Esophagus (tissue), 2 donors: Measurements from ENCODE around the gene MOB4. TPM values are rescaled to one million over a fixed set of nuclear protein-coding genes. Genes with fewer than 3 reads are reported as not detected.
A peak's percentile ranks its signal among the peaks of the same experiment; 100 is the strongest.
"Not testable (repeated sequence)": the region's sequence is repeated elsewhere in the genome, so short reads cannot be mapped to it uniquely, and the experiment has no call there.

Source experiments
- H3K27ac ChIP-seq, 2 donors: one replicate each; pipeline ENCODE4 v1.5.1; 2013; ENCODE audit warnings: low read depth in 2 of 2, mild to moderate bottlenecking in 2 of 2, inconsistent platforms in 1 of 2, low read length in 1 of 2, moderate library complexity in 1 of 2
- H3K27me3 ChIP-seq, 2 donors: one replicate each; pipeline ENCODE4 v1.6.1; 2013; ENCODE audit warnings: low read length in 2 of 2, control low read depth in 1 of 2, mild to moderate bottlenecking in 1 of 2; ENCODE audit not compliant: insufficient read depth in 2 of 2, control insufficient read depth in 1 of 2
- H3K36me3 ChIP-seq, 2 donors: one replicate each; pipeline ENCODE4 v1.6.1; 2013; ENCODE audit warnings: low read length in 1 of 2; ENCODE audit not compliant: control insufficient read depth in 2 of 2, insufficient read depth in 2 of 2
- H3K4me1 ChIP-seq, 2 donors: one replicate each; pipeline ENCODE4 v1.6.1; 2013; ENCODE audit warnings: low read length in 1 of 2; ENCODE audit not compliant: control insufficient read depth in 2 of 2, insufficient read depth in 2 of 2
- H3K4me3 ChIP-seq, 2 donors: one replicate each; pipeline ENCODE4 v1.5.1; 2013; ENCODE audit warnings: low read length in 2 of 2, mild to moderate bottlenecking in 2 of 2, low read depth in 1 of 2, moderate library complexity in 1 of 2
- H3K9me3 ChIP-seq, 2 donors: one replicate each; pipeline ENCODE4 v1.6.1; 2013; ENCODE audit warnings: mild to moderate bottlenecking in 2 of 2, low read depth in 1 of 2, low read length in 1 of 2, moderate library complexity in 1 of 2; ENCODE audit not compliant: control insufficient read depth in 2 of 2, insufficient read depth in 1 of 2
- WGBS, 2 donors: extraction: QIAGEN DNeasy Blood & Tissue Kit; methylation state at CpG; one replicate each; pipeline ENCODE4 v1.1.7; 2013; 5-methylcytosine and 5-hydroxymethylcytosine counted together
- polyA plus RNA-seq, 2 donors: library from polyadenylated mRNA; stranded (reverse); fragments of 200-250 nt; gene quantifications; one replicate each; pipeline ENCODE4 v1.2.3, GENCODE V29; 2013
- donor health status: healthy with polysubstance abuse.
- donor health status: Bipolar disorder and iron deficiency.

The MOB4 gene
- polyA plus RNA-seq, 2 donors: 26.4 to 33.2 TPM

- Histone ChIP-seq H3K27ac (no peak overlapping the region), H3K36me3 (no peaks in the 10 kb centered on the region)
These were observed 60.8 kb downstream of the MOB4 start for GRCh38 chr2:197576631-197577030.

GRCh38 chr2:197577446-197577845 lies 61.6 kb downstream of the MOB4 start:
- no peak overlapping the region for H3K27ac ChIP-seq
- H3K4me3 ChIP-seq: no peak overlapping the region
- H3K4me1 ChIP-seq: no peaks in the 10 kb centered on the region
- WGBS, 2 donors: 80 to 93% methylated on average over 4 of the region's 4 CpGs
- no peaks in the 10 kb centered on the region for H3K27me3 ChIP-seq
- no peaks in the 10 kb centered on the region for H3K9me3 ChIP-seq
- H3K36me3 ChIP-seq: no peaks in the 10 kb centered on the region

More at GRCh38 chr2:197576631-197577030, 60.8 kb downstream of the MOB4 start:
- peaks cover 0 to 2% of the 10 kb centered on the region in 2 donors for H3K4me1 ChIP-seq
- H3K4me3 ChIP-seq: no peak overlapping the region
- H3K27me3 ChIP-seq: no peaks in the 10 kb centered on the region
- 22 to 27% methylated on average over 3 of the region's 3 CpGs for WGBS, 2 donors
- H3K9me3 ChIP-seq: no peaks in the 10 kb centered on the region

- not testable (repeated sequence) for H3K4me1 ChIP-seq, H3K27ac ChIP-seq, H3K27me3 ChIP-seq, H3K9me3 ChIP-seq, H3K36me3 ChIP-seq, H3K4me3 ChIP-seq
- 83% methylated on average over 2 of the region's 2 CpGs for WGBS, 2 donors
These were observed 62.4 kb downstream of the MOB4 start for GRCh38 chr2:197578294-197578693.

- not testable (repeated sequence) for H3K9me3 ChIP-seq, H3K4me3 ChIP-seq, H3K27ac ChIP-seq, H3K36me3 ChIP-seq, H3K4me1 ChIP-seq, H3K27me3 ChIP-seq
- WGBS, 2 donors: 85 to 93% methylated on average over 3 of the region's 3 CpGs
These were observed 64.3 kb downstream of the MOB4 start for GRCh38 chr2:197580166-197580565.

GRCh38 chr2:197587255-197587654 lies 71.4 kb downstream of the MOB4 start:
- not testable (repeated sequence) for H3K4me3 ChIP-seq, H3K9me3 ChIP-seq, H3K36me3 ChIP-seq, H3K27ac ChIP-seq, H3K4me1 ChIP-seq, H3K27me3 ChIP-seq
- 82 to 85% methylated on average over 7 of the region's 7 CpGs for WGBS, 2 donors

GRCh38 chr2:197591339-197592072 lies 75.6 kb downstream of the MOB4 start:
- no peak overlapping the region for H3K27ac ChIP-seq
- H3K27me3 ChIP-seq: no peaks in the 10 kb centered on the region
- H3K36me3 ChIP-seq: no peaks in the 10 kb centered on the region
- 81 to 89% methylated on average over 28 to 32 of the region's 32 CpGs for WGBS, 2 donors
- no peak overlapping the region for H3K4me3 ChIP-seq
- peaks cover 3 to 6% of the 10 kb centered on the region in 2 donors for H3K4me1 ChIP-seq
- H3K9me3 ChIP-seq: peaks cover 0 to 2% of the 10 kb centered on the region in 2 donors

GRCh38 chr2:197596766-197597165 lies 80.9 kb downstream of the MOB4 start:
- Histone ChIP-seq H3K36me3 (no peaks in the 10 kb centered on the region), H3K4me1 (peaks cover 0 to under 1% of the 10 kb centered on the region in 2 donors), H3K4me3 (no peak overlapping the region), H3K27ac (no peak overlapping the region), H3K9me3 (no peaks in the 10 kb centered on the region), H3K27me3 (no peaks in the 10 kb centered on the region)
- 48 to 51% methylated on average over 1 of the region's 1 CpG for WGBS, 2 donors

- 71 to 76% methylated on average over 4 of the region's 4 CpGs for WGBS, 2 donors
- no peak overlapping the region for H3K4me3 ChIP-seq
- no peak overlapping the region for H3K27ac ChIP-seq
- no peaks in the 10 kb centered on the region for H3K4me1 ChIP-seq
- H3K36me3 ChIP-seq: no peaks in the 10 kb centered on the region
- H3K27me3 ChIP-seq: no peaks in the 10 kb centered on the region
- no peaks in the 10 kb centered on the region for H3K9me3 ChIP-seq
These were observed 81.3 kb downstream of the MOB4 start for GRCh38 chr2:197597166-197597565.

GRCh38 chr2:197598450-197598849 lies 82.6 kb downstream of the MOB4 start:
- 95 to 96% methylated on average over 5 of the region's 5 CpGs for WGBS, 2 donors
- Histone ChIP-seq H3K27me3 (no peaks in the 10 kb centered on the region), H3K4me1 (no peaks in the 10 kb centered on the region), H3K9me3 (no peaks in the 10 kb centered on the region), H3K36me3 (no peaks in the 10 kb centered on the region), H3K4me3 (no peak overlapping the region), H3K27ac (no peak overlapping the region)

- no peak overlapping the region for H3K4me3 ChIP-seq
- H3K4me1 ChIP-seq: no peaks in the 10 kb centered on the region
- 30 to 35% methylated on average over 11 of the region's 11 CpGs for WGBS, 2 donors
- no peaks in the 10 kb centered on the region for H3K27me3 ChIP-seq
- peak overlapping the region; percentile 7 to 20 for H3K27ac ChIP-seq
- no peaks in the 10 kb centered on the region for H3K36me3 ChIP-seq
- no peaks in the 10 kb centered on the region for H3K9me3 ChIP-seq
These were observed 83.6 kb downstream of the MOB4 start for GRCh38 chr2:197599285-197599965.
